ENCODE measurements around the gene CIITA.
"Not testable (repeated sequence)": the region's sequence is repeated elsewhere in the genome, so short reads cannot be mapped to it uniquely, and the experiment has no call there.

CIITA gene

GRCh38 chr16:10936272-10936984, 59.4 kb downstream of the CIITA start:
- DNase-seq: no peak

GRCh38 chr16:10937068-10937859, 60.3 kb downstream of the CIITA start:
- no peak for DNase-seq

GRCh38 chr16:10938321-10938720, 61.3 kb downstream of the CIITA start:
- DNase-seq: no peak

GRCh38 chr16:10938796-10939648, 62.0 kb downstream of the CIITA start:
- DNase-seq: no peak

GRCh38 chr16:10939649-10940234, 62.7 kb downstream of the CIITA start:
- DNase-seq: no peak

GRCh38 chr16:10940501-10941079, 63.6 kb downstream of the CIITA start:
- no peak for DNase-seq

GRCh38 chr16:10941127-10941933, 64.3 kb downstream of the CIITA start:
- DNase-seq: no peak

GRCh38 chr16:10941935-10942351, 64.9 kb downstream of the CIITA start:
- not testable (repeated sequence) for DNase-seq

- peak; percentile 93 for DNase-seq
Measured at GRCh38 chr16:10942352-10943063, 65.5 kb downstream of the CIITA start, which contains the start of gene DEXI. Gene DEXI (minus strand): TSS chr16:10942468. CDS start chr16:10942005, 463 bp downstream.

GRCh38 chr16:10943064-10943353, 66.0 kb downstream of the CIITA start:
- no peak for DNase-seq

- DNase-seq: peak; percentile 95
Measured at GRCh38 chr16:10944249-10945064, 67.5 kb downstream of the CIITA start, which contains the start of gene CLEC16A. Gene CLEC16A (plus strand): TSS chr16:10944564. CDS start chr16:10944718, 154 bp downstream.

- no peak for DNase-seq
Measured at GRCh38 chr16:10945065-10945787, 68.2 kb downstream of the CIITA start.

GRCh38 chr16:10946308-10946707, 69.3 kb downstream of the CIITA start:
- no peak for DNase-seq

GRCh38 chr16:10947211-10947787, 70.3 kb downstream of the CIITA start:
- DNase-seq: no peak

GRCh38 chr16:10949424-10949970, 72.5 kb downstream of the CIITA start:
- peak; percentile 77 for DNase-seq

GRCh38 chr16:10950393-10950792, 73.4 kb downstream of the CIITA start:
- no peak for DNase-seq

GRCh38 chr16:10951026-10951425, 74.0 kb downstream of the CIITA start:
- DNase-seq: no peak

GRCh38 chr16:10954903-10955302, 77.9 kb downstream of the CIITA start:
- DNase-seq: no peak
